ENCODE data around the gene RAB19. TPM values are rescaled to one million over a fixed set of nuclear protein-coding genes. Genes with fewer than 3 reads are reported as not detected.

The RAB19 gene
- polyA plus RNA-seq, 1 donor from 2014 or later, result not detected

DNA sequence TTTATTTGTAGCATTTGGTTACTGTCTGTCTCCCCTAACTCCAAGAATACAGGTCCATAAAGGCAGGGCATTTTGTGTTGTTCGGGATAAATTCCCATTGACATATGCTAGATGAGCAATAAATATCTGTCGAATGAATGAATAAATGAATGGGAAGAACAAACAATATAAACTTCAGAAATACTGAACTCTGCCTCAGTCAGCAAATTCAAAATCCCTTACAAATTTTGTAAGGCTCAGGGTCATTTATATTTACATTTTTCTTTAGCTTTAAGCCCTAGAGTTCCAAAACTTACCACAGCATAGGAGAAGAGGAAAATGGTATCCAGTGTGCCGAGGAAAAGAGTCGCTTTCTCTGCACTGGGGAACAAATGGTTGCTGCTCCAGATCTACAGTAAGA is 34.6 kb upstream of the RAB19 start:
- Histone ChIP-seq H3K9me2 (ENCODE audit: insufficient read depth, low read length) (no peaks in the 10 kb centered on the region), H3K27ac (ENCODE audit: low read length) (no peak overlapping the region), H3K27me3 (ENCODE audit: insufficient read depth, low read depth, low read length) (no peaks in the 10 kb centered on the region), H3K9me3 (ENCODE audit: low read length) (no peaks in the 10 kb centered on the region), H2AFZ (ENCODE audit: low read depth, low read length) (no peak overlapping the region), H3K36me3 (ENCODE audit: insufficient read depth, low read length) (no peaks in the 10 kb centered on the region), H3K4me2 (ENCODE audit: low read length) (no peak overlapping the region), H3F3A (ENCODE audit: insufficient read depth, low read length, poor library complexity, severe bottlenecking) (no peaks in the 10 kb centered on the region), H3K9ac (ENCODE audit: low read length) (no peak overlapping the region), H3K79me2 (replicated peaks; ENCODE audit: insufficient read depth, low read length) (no peaks in the 10 kb centered on the region), H4K20me1 (ENCODE audit: insufficient read depth) (no peaks in the 10 kb centered on the region), H3K4me3 (ENCODE audit: low read length) (no peak overlapping the region)
- TF ChIP-seq SMC3 (conservative IDR thresholded peaks at IDR 0.05; ENCODE audit: poor library complexity) (no peak), EZH2 (IDR thresholded peaks at IDR 0.05; ENCODE audit: borderline replicate concordance, insufficient read depth, low read length, poor library complexity, severe bottlenecking) (no peak), MXI1 (conservative IDR thresholded peaks at IDR 0.05; ENCODE audit: poor library complexity, severe bottlenecking) (no peak), EP300 (conservative IDR thresholded peaks at IDR 0.05; ENCODE audit: poor library complexity, severe bottlenecking) (no peak), RAD21 (conservative IDR thresholded peaks at IDR 0.05) (no peak), TAF1 (IDR thresholded peaks at IDR 0.05; ENCODE audit: low read depth) (no peak), CTCF (IDR thresholded peaks at IDR 0.05; ENCODE audit: poor library complexity, severe bottlenecking) (no peak), POLR2AphosphoS5 (IDR thresholded peaks at IDR 0.05) (no peak)
- TF ChIP-seq, protein P1, sequence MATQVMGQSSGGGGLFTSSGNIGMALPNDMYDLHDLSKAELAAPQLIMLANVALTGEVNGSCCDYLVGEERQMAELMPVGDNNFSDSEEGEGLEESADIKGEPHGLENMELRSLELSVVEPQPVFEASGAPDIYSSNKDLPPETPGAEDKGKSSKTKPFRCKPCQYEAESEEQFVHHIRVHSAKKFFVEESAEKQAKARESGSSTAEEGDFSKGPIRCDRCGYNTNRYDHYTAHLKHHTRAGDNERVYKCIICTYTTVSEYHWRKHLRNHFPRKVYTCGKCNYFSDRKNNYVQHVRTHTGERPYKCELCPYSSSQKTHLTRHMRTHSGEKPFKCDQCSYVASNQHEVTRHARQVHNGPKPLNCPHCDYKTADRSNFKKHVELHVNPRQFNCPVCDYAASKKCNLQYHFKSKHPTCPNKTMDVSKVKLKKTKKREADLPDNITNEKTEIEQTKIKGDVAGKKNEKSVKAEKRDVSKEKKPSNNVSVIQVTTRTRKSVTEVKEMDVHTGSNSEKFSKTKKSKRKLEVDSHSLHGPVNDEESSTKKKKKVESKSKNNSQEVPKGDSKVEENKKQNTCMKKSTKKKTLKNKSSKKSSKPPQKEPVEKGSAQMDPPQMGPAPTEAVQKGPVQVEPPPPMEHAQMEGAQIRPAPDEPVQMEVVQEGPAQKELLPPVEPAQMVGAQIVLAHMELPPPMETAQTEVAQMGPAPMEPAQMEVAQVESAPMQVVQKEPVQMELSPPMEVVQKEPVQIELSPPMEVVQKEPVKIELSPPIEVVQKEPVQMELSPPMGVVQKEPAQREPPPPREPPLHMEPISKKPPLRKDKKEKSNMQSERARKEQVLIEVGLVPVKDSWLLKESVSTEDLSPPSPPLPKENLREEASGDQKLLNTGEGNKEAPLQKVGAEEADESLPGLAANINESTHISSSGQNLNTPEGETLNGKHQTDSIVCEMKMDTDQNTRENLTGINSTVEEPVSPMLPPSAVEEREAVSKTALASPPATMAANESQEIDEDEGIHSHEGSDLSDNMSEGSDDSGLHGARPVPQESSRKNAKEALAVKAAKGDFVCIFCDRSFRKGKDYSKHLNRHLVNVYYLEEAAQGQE (IDR thresholded peaks at IDR 0.05; ENCODE audit: borderline replicate concordance), result no peak

DNA sequence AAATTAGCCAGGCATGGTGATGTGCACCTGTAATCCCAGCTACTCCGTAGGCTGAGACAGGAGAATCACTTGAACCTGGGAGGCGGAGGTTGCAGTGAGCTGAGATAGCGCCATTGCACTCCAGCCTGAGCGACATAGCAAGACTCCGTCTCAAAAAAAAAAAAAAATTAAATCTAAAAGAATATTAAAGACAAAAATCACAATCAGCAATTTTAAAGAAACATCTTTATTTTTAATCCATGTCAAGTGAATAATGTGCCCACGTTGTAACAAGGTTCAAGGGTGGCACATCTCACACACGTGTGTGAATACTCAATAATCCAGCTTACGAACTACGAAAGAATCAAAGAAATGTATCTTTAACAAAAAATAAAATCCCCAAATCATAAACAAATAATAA is 28.5 kb upstream of the RAB19 start:
- H3K27me3 ChIP-seq (ENCODE audit: insufficient read depth, low read depth, low read length), result no peaks in the 10 kb centered on the region
- H3K4me3 ChIP-seq (ENCODE audit: low read length), result no peak overlapping the region
- no peak overlapping the region for H3K9ac ChIP-seq (ENCODE audit: low read length)
- H3F3A ChIP-seq (ENCODE audit: insufficient read depth, low read length, poor library complexity, severe bottlenecking), result no peaks in the 10 kb centered on the region
- no peaks in the 10 kb centered on the region for H3K9me3 ChIP-seq (ENCODE audit: low read length)
- no peaks in the 10 kb centered on the region for H3K9me2 ChIP-seq (ENCODE audit: insufficient read depth, low read length)
- H2AFZ ChIP-seq (ENCODE audit: low read depth, low read length), result no peak overlapping the region
- TF ChIP-seq EZH2 (IDR thresholded peaks at IDR 0.05; ENCODE audit: borderline replicate concordance, insufficient read depth, low read length, poor library complexity, severe bottlenecking) (no peak), RAD21 (conservative IDR thresholded peaks at IDR 0.05) (no peak)
- no peaks in the 10 kb centered on the region for H4K20me1 ChIP-seq (ENCODE audit: insufficient read depth)
- no peak overlapping the region for H3K27ac ChIP-seq (ENCODE audit: low read length)
- no peaks in the 10 kb centered on the region for H3K36me3 ChIP-seq (ENCODE audit: insufficient read depth, low read length)
- H3K79me2 ChIP-seq (replicated peaks; ENCODE audit: insufficient read depth, low read length), result no peaks in the 10 kb centered on the region
- H3K4me2 ChIP-seq (ENCODE audit: low read length), result no peak overlapping the region
